Panc1 (cell line): Measurements from ENCODE around the gene FAR1. TPM values are rescaled to one million over a fixed set of nuclear protein-coding genes. Genes with fewer than 3 reads are reported as not detected.
A peak's percentile ranks its signal among the peaks of the same experiment; 100 is the strongest.

ENCODE experiments used
- ATAC-seq: fragments of 200-7000 bp; cut with Tn5 transposase; 2 replicates; pipeline ENCODE4 v1.9.1; 2020; ENCODE audit warnings: mild to moderate bottlenecking, moderate library complexity
- BruUV-seq: library from RNA; stranded (reverse); fragments of 400-500 nt; replicated peaks from 2 replicates; lab custom pipeline; 2021; lab: Mats Ljungman, UMichigan
- CTCF ChIA-PET: fragments of 300-600 bp; sonication (Branson Sonifier 250); formaldehyde crosslinking; loops from one replicate; lab custom pipeline; 2022; ENCODE audit warnings: antibody characterized with exemption; lab: Charles Lee
- POLR2A ChIA-PET: fragments of 300-600 bp; sonication (Branson Sonifier 250); formaldehyde crosslinking; loops from one replicate; lab custom pipeline; 2022; ENCODE audit warnings: antibody characterized with exemption; lab: Charles Lee
- DNase-seq: peaks from one replicate; pipeline ENCODE4 v3.0.0-alpha.2; 2010; ENCODE audit warnings: low read depth, low spot score
- H3K27ac ChIP-seq: 2 replicates; pipeline ENCODE4 v1.5.1; 2011; ENCODE audit warnings: mild to moderate bottlenecking, low read length, inconsistent platforms
- H3K27me3 ChIP-seq: fragments of 200-500 bp; sonication (Bioruptor generic); 2 replicates; pipeline ENCODE4 v1.6.0; 2014; ENCODE audit warnings: low read length, inconsistent platforms; ENCODE audit not compliant: control insufficient read depth, insufficient read depth
- H3K36me3 ChIP-seq: fragments of 200-500 bp; sonication (Bioruptor generic); 2 replicates; pipeline ENCODE4 v1.5.1; 2014; ENCODE audit warnings: inconsistent platforms, mild to moderate bottlenecking, low read length, moderate library complexity; ENCODE audit not compliant: control insufficient read depth, insufficient read depth
- H3K4me1 ChIP-seq: 2 replicates; pipeline ENCODE4 v1.5.1; 2011; ENCODE audit warnings: inconsistent platforms, mild to moderate bottlenecking, low read length, moderate library complexity; ENCODE audit not compliant: control insufficient read depth, insufficient read depth
- H3K4me3 ChIP-seq, 2 experiments: 2 replicates each; pipeline ENCODE4 v1.5.1; 2011 to 2012; ENCODE audit warnings: low read depth in 2 of 2, low read length in 2 of 2, mild to moderate bottlenecking in 2 of 2, inconsistent platforms in 1 of 2, moderate library complexity in 1 of 2
- H3K9me3 ChIP-seq: fragments of 200-500 bp; sonication (Bioruptor generic); 2 replicates; pipeline ENCODE4 v1.5.1; 2014; ENCODE audit warnings: low read depth, mild to moderate bottlenecking, inconsistent platforms, low read length, moderate library complexity; ENCODE audit not compliant: control insufficient read depth, insufficient read depth
- CTCF ChIP-seq: fragments of 450-650 bp; IDR thresholded peaks from 2 replicates; pipeline ENCODE4 v1.5.1; 2017; ENCODE audit warnings: mild to moderate bottlenecking
- POLR2AphosphoS5 ChIP-seq: IDR thresholded peaks from 2 replicates; pipeline ENCODE4 v1.6.1; 2012; ENCODE audit warnings: mild to moderate bottlenecking, low read depth, low read length, moderate library complexity
- REST ChIP-seq, 2 experiments: IDR thresholded peaks; 2 replicates each; pipeline ENCODE4 v1.6.1; 2011 to 2012; ENCODE audit warnings: low read depth in 2 of 2, control low read depth in 1 of 2, low read length in 1 of 2, mild to moderate bottlenecking in 1 of 2, moderate library complexity in 1 of 2; ENCODE audit not compliant: insufficient read depth in 1 of 2
- SIN3A ChIP-seq: IDR thresholded peaks from 2 replicates; pipeline ENCODE4 v1.6.1; 2012; ENCODE audit warnings: low read depth, mild to moderate bottlenecking, low read length, moderate library complexity, borderline replicate concordance; ENCODE audit not compliant: insufficient read depth
- TCF7L2 ChIP-seq: IDR thresholded peaks from 2 replicates; pipeline ENCODE4 v1.6.1; 2011; ENCODE audit warnings: mild to moderate bottlenecking, low read depth, low read length, inconsistent platforms
- in situ Hi-C: cut with HindIII; loops from 2 replicates; pipeline ENCODE4 v1.10.0; 2016; ENCODE audit warnings: low sequenced_read_pairs, low pct_unique_long_range_greater_than_20kb
- intact Hi-C: fragments of 100-400 bp; cut with micrococcal nuclease; formaldehyde crosslinking; loops from one replicate; pipeline ENCODE4 v1.10.0; 2022; ENCODE audit not compliant: unreplicated experiment
- total RNA-seq: library from RNA; stranded (reverse); gene quantifications from one replicate; pipeline ENCODE4 v1.2.1, GENCODE V29; 2021; ENCODE audit not compliant: unreplicated experiment

Gene FAR1
- total RNA-seq, 1 experiment from 2014 or later = 60.4 TPM

GRCh38 chr11:13699870-13700269 lies 31.4 kb downstream of the FAR1 start:
- Histone ChIP-seq H3K9me3 (no peaks in the 10 kb centered on the region), H3K27me3 (no peaks in the 10 kb centered on the region), H3K36me3 (peaks cover 22% of the 10 kb centered on the region), H3K27ac (no peak overlapping the region), H3K4me1 (no peaks in the 10 kb centered on the region), H3K4me3 (no peak overlapping the region)
- no peak for DNase-seq
- no peak for ATAC-seq
- TF ChIP-seq TCF7L2 = no peak
- POLR2A ChIA-PET = no interaction called here
- intact Hi-C loops (no loop called here), in situ Hi-C loops (no loop called here)
- CTCF ChIA-PET = no interaction called here
- no TSS peak for BruUV-seq

GRCh38 chr11:13701506-13701905 lies 33.0 kb downstream of the FAR1 start:
- DNase-seq = no peak
- POLR2A ChIA-PET = no interaction called here
- no TSS peak for BruUV-seq
- Histone ChIP-seq H3K9me3 (no peaks in the 10 kb centered on the region), H3K27ac (no peak overlapping the region), H3K36me3 (peaks cover 23% of the 10 kb centered on the region), H3K4me1 (no peaks in the 10 kb centered on the region), H3K4me3 (no peak overlapping the region), H3K27me3 (no peaks in the 10 kb centered on the region)
- ATAC-seq = no peak
- TF ChIP-seq SIN3A = no peak
- TF ChIP-seq CTCF = peak; percentile 26; the same call in 1 of the 2 replicates
- CTCF ChIA-PET = no interaction called here
- intact Hi-C loops (no loop called here), in situ Hi-C loops (no loop called here)

- POLR2A ChIA-PET = no interaction called here
- intact Hi-C loops (no loop called here), in situ Hi-C loops (no loop called here)
- DNase-seq = no peak
- ATAC-seq = no peak
- Histone ChIP-seq H3K27me3 (no peaks in the 10 kb centered on the region), H3K4me1 (no peaks in the 10 kb centered on the region), H3K4me3 (no peak overlapping the region), H3K27ac (no peak overlapping the region), H3K9me3 (no peaks in the 10 kb centered on the region), H3K36me3 (peaks cover 25% of the 10 kb centered on the region)
- CTCF ChIA-PET = no interaction called here
- BruUV-seq = no TSS peak
- TF ChIP-seq POLR2AphosphoS5 (no peak), REST (IDR thresholded peaks at IDR 0.05; ENCODE audit: insufficient read depth in 1 of 2, low read depth in 2 of 2, low read length in 1 of 2) (no peak)
These were observed 33.6 kb downstream of the FAR1 start for GRCh38 chr11:13702071-13702470.
